Pons (tissue), 1 donor: ENCODE data around the gene MAGEA1.
"Not testable (repeated sequence)": the region's sequence is repeated elsewhere in the genome, so short reads cannot be mapped to it uniquely, and the experiment has no call there.

Source experiments
- DNase-seq: peaks from one replicate; pipeline ENCODE4 v3.0.0-alpha.2; 2016; ENCODE audit warnings: low spot score

MAGEA1 gene

GRCh38 chrX:153179131-153179530 lies at the start of gene MAGEA1:
TSS of gene MAGEA1 (plus strand) at chrX:153179284. CDS start at chrX:153182390, 3,106 bp downstream.
- no peak for DNase-seq

GRCh38 chrX:153132924-153133323 lies 46.2 kb upstream of the MAGEA1 start:
- not testable (repeated sequence) for DNase-seq

GRCh38 chrX:153139074-153139473 lies 40.0 kb upstream of the MAGEA1 start:
- not testable (repeated sequence) for DNase-seq

- not testable (repeated sequence) for DNase-seq
These were observed 32.8 kb upstream of the MAGEA1 start for GRCh38 chrX:153146288-153146687.

GRCh38 chrX:153153516-153153915 lies 25.6 kb upstream of the MAGEA1 start:
- no peak for DNase-seq

- no peak for DNase-seq
These were observed 21.6 kb upstream of the MAGEA1 start for GRCh38 chrX:153157450-153157849.

- no peak for DNase-seq
These were observed 20.8 kb upstream of the MAGEA1 start for GRCh38 chrX:153158319-153158718.

GRCh38 chrX:153161952-153162351 lies 17.1 kb upstream of the MAGEA1 start:
- DNase-seq = no peak

- DNase-seq = no peak
These were observed 14.4 kb upstream of the MAGEA1 start for GRCh38 chrX:153164733-153165132.

GRCh38 chrX:153168423-153168822 lies 10.7 kb upstream of the MAGEA1 start:
- DNase-seq = not testable (repeated sequence)

- DNase-seq = no peak
These were observed 2.7 kb downstream of the MAGEA1 start for GRCh38 chrX:153181822-153182221.

GRCh38 chrX:153184787-153185186 lies 5.7 kb downstream of the MAGEA1 start:
- DNase-seq = no peak

- DNase-seq = no peak
These were observed 11.3 kb downstream of the MAGEA1 start for GRCh38 chrX:153190381-153190780.

- DNase-seq = no peak
These were observed 21.4 kb downstream of the MAGEA1 start for GRCh38 chrX:153200462-153200861.

- no peak for DNase-seq
These were observed 27.5 kb downstream of the MAGEA1 start for GRCh38 chrX:153206425-153207046.

GRCh38 chrX:153209347-153209746 lies 30.3 kb downstream of the MAGEA1 start:
- DNase-seq = no peak

- DNase-seq = no peak
These were observed 35.9 kb downstream of the MAGEA1 start for GRCh38 chrX:153214934-153215333.

GRCh38 chrX:153216926-153217325 lies 37.8 kb downstream of the MAGEA1 start:
- DNase-seq = no peak

GRCh38 chrX:153225438-153226098 lies 46.5 kb downstream of the MAGEA1 start:
- DNase-seq = no peak

- DNase-seq = no peak
These were observed 47.5 kb downstream of the MAGEA1 start for GRCh38 chrX:153226344-153227185.
